ENCODE measurements around the gene INTS11. TPM values are rescaled to one million over a fixed set of nuclear protein-coding genes. Genes with fewer than 3 reads are reported as not detected.

Gene INTS11
- total RNA-seq, 2 donors from 2014 or later, result 97.3 to 178 TPM

DNA sequence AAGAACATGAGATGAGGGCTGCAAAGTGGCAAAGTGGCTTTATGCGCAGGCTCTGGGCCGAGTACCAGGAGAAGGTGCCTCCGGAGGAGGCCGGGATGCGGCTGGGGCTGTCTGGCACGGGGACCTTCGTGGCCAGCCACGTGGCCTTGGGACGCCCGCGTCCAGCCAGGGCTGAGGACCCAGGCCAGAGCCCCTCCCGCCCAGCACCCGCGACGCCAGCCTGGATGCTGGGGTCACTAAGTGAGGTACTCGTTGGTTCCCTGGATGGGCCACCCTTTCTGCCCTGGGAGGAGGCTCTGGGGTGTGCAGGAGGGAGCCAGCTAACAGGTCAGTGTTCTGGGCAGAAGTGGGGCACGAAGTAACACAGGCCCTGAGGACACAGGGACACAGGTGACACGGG lies 31.6 kb downstream of the INTS11 start:
- TF ChIP-seq POLR2AphosphoS5 (IDR thresholded peaks at IDR 0.05) (no peak), CTCF (IDR thresholded peaks at IDR 0.05) (no peak), POLR2A (IDR thresholded peaks at IDR 0.05) (no peak)
- Histone ChIP-seq H3K36me3 (no peaks in the 10 kb centered on the region), H3K27ac (no peak overlapping the region), H3K4me3 (no peak overlapping the region), H3K4me1 (replicated peaks) (peaks cover 4% of the 10 kb centered on the region), H3K9me3 (no peaks in the 10 kb centered on the region), H3K27me3 (replicated peaks; ENCODE audit: insufficient read depth) (no peaks in the 10 kb centered on the region)
- no peak for DNase-seq (ENCODE audit: low spot score)
- WGBS, result 93% methylated on average over 18 of the region's 18 CpGs
- intact Hi-C loops (cut with DNase I), result loop anchor here (1.0 kb wide), 1 partner anchor 171 kb away; no protein-coding TSS in a partner anchor

GRCh38 chr1:1292442-1292779 lies 32.0 kb downstream of the INTS11 start:
- TF ChIP-seq POLR2AphosphoS5 (IDR thresholded peaks at IDR 0.05), result no peak
- no peak for TF ChIP-seq POLR2A (IDR thresholded peaks at IDR 0.05)
- TF ChIP-seq CTCF (IDR thresholded peaks at IDR 0.05), result no peak
- WGBS, result 90% methylated on average over 9 of the region's 9 CpGs
- Histone ChIP-seq H3K4me3 (no peak overlapping the region), H3K27ac (no peak overlapping the region), H3K27me3 (replicated peaks; ENCODE audit: insufficient read depth) (no peaks in the 10 kb centered on the region), H3K9me3 (no peaks in the 10 kb centered on the region), H3K36me3 (no peaks in the 10 kb centered on the region), H3K4me1 (replicated peaks) (peaks cover 4% of the 10 kb centered on the region)
- DNase-seq (ENCODE audit: low spot score), result no peak
- intact Hi-C loops (cut with DNase I), result loop anchor here (1.0 kb wide), 1 partner anchor 170 kb away; no protein-coding TSS in a partner anchor

DNA sequence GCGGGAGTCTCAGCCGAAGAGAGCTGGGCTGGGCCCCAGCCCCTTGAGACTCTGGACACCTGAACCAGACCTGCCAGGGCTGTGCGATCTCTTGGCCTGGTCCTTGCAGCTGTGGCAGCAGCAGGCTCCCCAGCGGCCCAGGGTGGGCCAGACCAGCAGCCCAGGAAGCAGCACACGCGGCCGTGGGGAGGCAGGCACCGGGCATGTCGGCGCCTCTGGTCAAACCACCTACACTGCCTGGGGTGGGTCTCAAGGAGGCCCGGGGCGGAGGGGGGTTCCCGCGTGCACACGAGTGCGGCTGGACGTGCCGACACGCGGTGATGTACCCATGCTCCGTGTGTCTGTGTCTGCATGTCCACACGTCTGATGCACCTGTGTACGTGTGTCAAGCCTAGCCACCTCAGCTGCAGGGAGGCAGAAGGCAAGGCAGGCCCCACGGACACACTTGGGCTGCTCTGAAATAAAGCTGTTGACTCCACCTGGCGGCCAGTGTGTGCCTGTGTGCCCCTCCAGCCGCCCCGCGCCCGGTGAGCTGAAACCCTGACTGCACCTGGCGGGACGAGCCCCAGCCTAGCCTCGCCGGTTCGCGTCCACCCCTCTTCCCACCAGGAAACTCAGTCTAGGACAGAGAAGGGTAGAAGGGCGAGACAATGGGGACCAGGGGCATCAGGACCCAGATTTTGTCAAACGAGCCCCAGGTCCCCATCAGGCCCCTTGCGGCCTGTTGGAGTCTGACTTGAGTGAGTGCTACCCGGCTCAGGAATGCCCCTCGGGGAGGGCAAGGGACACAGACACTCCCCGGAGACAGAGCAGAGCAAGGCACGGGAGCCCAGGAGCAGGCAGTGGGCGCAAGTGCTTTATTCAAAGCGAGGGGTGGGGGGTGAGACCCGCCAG lies 32.7 kb downstream of the INTS11 start:
- H3K4me3 ChIP-seq, result no peak overlapping the region
- peak; percentile 86 for DNase-seq (ENCODE audit: low spot score)
- WGBS, result 52% methylated on average over 39 of the region's 45 CpGs
- H3K9me3 ChIP-seq, result no peaks in the 10 kb centered on the region
- peaks cover 4% of the 10 kb centered on the region for H3K4me1 ChIP-seq (replicated peaks)
- H3K27ac ChIP-seq, result no peak overlapping the region
- TF ChIP-seq CTCF (IDR thresholded peaks at IDR 0.05) (peak; percentile 58 to 94 (median 78)), POLR2A (IDR thresholded peaks at IDR 0.05) (no peak), POLR2AphosphoS5 (IDR thresholded peaks at IDR 0.05) (peak; percentile 18)
- H3K27me3 ChIP-seq (replicated peaks; ENCODE audit: insufficient read depth), result no peaks in the 10 kb centered on the region
- intact Hi-C loops (cut with DNase I), result loop anchor here (1.0 kb wide), 1 partner anchor 169 kb away; no protein-coding TSS in a partner anchor
- no peaks in the 10 kb centered on the region for H3K36me3 ChIP-seq

GRCh38 chr1:1291023-1291528 lies 33.4 kb downstream of the INTS11 start:
- WGBS, result 28% methylated on average over 25 of the region's 28 CpGs

More at GRCh38 chr1:1291023-1291528, 33.4 kb downstream of the INTS11 start:
- no peak overlapping the region for H3K4me3 ChIP-seq
- H3K27ac ChIP-seq, result no peak overlapping the region
- no peaks in the 10 kb centered on the region for H3K9me3 ChIP-seq
- intact Hi-C loops (cut with DNase I), result no loop called here
- peaks cover 4% of the 10 kb centered on the region for H3K4me1 ChIP-seq (replicated peaks)
- H3K27me3 ChIP-seq (replicated peaks; ENCODE audit: insufficient read depth), result no peaks in the 10 kb centered on the region
- H3K36me3 ChIP-seq, result no peaks in the 10 kb centered on the region
- no peak for TF ChIP-seq POLR2A (IDR thresholded peaks at IDR 0.05)
- no peak for TF ChIP-seq CTCF (IDR thresholded peaks at IDR 0.05)
- TF ChIP-seq POLR2AphosphoS5 (IDR thresholded peaks at IDR 0.05), result no peak
- DNase-seq (ENCODE audit: low spot score), result no peak

Measured in prostate gland (tissue), 2 donors.